GM12875 (cell line): ENCODE data around the gene RABIF.

ENCODE experiments used
- H3K4me3 ChIP-seq: one replicate; pipeline ENCODE4 v1.5.1; 2011; ENCODE audit warnings: low read depth, low read length, control low read depth
- TF ChIP-seq, protein P1 (sequence below): IDR thresholded peaks from 2 replicates; pipeline ENCODE4 v1.5.1; 2011; ENCODE audit warnings: low read depth, mild to moderate bottlenecking, control low read depth, inconsistent platforms, low read length, moderate library complexity, borderline replicate concordance; ENCODE audit not compliant: insufficient read depth

RABIF gene

DNA sequence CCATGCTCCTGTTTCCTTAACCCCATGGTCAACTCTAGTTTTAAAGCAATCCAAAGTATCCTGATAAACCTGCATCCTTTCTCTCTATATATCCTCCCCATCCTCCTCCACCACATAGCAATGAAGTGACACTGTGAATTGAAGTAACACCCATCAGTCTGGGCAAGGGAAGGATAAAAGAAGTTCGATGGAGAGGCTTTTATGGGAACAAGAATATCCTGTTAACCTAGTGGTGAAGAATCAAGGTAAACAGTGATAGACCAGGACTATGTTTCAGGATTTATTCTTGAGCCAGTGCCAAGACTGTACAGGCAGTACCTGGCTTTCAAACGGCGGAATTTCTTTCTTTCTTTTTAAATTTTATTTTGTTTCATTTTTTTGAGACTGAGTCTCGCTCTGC is 17.6 kb downstream of the RABIF start:
- TF ChIP-seq, protein P1, sequence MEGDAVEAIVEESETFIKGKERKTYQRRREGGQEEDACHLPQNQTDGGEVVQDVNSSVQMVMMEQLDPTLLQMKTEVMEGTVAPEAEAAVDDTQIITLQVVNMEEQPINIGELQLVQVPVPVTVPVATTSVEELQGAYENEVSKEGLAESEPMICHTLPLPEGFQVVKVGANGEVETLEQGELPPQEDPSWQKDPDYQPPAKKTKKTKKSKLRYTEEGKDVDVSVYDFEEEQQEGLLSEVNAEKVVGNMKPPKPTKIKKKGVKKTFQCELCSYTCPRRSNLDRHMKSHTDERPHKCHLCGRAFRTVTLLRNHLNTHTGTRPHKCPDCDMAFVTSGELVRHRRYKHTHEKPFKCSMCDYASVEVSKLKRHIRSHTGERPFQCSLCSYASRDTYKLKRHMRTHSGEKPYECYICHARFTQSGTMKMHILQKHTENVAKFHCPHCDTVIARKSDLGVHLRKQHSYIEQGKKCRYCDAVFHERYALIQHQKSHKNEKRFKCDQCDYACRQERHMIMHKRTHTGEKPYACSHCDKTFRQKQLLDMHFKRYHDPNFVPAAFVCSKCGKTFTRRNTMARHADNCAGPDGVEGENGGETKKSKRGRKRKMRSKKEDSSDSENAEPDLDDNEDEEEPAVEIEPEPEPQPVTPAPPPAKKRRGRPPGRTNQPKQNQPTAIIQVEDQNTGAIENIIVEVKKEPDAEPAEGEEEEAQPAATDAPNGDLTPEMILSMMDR: no peak

DNA sequence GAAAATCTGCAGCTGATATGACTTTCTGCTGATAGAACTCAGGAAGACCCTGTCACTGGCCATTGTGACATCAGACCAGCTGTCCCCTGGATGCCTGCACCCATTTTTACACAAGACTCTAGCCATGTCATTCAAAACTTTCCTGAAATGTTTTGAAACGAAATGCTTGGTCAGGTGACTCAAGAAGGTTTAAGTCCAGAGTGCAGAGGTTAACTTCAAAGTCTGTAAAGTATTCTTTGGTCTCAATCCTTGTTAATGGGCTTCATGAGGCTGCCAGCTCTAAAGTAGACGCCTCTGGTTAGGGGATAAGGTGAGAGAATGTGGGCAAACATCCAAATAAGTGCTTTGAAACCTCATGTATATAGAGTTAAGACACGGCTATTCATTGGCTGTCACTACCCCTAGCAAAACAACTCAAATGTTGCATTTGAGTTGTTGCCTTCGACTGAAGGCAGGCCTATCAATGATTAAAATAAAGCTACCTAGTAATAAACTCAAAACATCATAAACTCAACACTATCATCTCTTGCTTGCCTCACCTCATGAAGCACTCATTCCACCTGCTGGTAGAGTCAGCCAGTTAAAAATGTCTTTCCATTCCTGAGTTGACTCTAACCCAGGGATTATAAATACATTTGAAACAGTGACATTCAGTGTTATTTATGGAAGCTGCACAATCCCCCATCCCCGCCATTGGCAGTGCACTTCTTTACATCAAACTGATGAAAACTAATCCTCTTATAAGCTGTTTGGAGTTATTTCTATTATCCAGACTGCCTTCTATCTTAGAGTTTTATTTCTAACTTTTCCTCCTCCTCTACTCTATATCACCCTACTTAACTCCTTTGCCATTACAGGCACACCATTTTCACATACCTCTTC is 26.0 kb downstream of the RABIF start:
- TF ChIP-seq, protein P1: no peak
- no peak overlapping the region for H3K4me3 ChIP-seq

More for the DNA sequence above, 17.6 kb downstream of the RABIF start:
- no peak overlapping the region for H3K4me3 ChIP-seq

DNA sequence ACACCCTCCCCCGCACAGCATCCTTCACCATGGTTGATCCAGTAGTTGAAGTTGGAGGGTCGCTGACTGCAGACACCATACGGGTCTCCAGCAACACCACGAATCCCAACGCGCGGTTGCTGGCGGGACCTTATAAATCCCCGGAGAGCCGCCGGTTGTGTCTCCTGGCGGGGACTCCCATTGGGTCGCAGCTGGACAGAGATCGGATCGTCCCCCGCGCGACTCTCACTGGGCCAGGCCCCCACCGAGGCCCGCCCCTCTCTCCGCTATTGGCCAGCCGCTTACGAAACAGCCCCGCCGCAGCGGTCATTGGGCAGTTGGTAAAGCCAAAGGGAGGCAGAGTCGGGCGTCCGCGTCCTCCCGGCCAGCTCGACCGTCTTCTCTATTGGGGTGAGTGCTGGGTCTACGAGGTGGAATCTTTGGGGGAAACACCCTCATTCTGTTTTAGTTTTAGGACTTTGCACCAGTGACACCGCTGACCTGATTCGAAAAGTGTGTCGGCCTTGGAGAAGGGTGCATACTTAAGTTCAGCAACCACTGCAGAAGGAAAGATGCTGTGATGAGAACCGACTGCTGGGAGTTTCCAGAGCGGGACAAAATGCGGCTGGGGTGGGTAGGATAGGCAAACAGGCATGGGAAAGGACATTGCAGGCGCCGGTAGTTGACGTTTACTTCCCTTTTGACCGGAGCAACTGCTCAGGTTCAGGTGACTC is 27.4 kb downstream of the RABIF start:
- H3K4me3 ChIP-seq: peak overlapping the region; percentile 46
- TF ChIP-seq, protein P1: no peak

- H3K4me3 ChIP-seq: peak overlapping the region; percentile 46
- TF ChIP-seq, protein P1: no peak
Observed at GRCh38 chr1:202860744-202861419, 28.1 kb downstream of the RABIF start.

- no peak overlapping the region for H3K4me3 ChIP-seq
- TF ChIP-seq, protein P1: no peak
Observed at GRCh38 chr1:202858789-202859414, 30.0 kb downstream of the RABIF start.

DNA sequence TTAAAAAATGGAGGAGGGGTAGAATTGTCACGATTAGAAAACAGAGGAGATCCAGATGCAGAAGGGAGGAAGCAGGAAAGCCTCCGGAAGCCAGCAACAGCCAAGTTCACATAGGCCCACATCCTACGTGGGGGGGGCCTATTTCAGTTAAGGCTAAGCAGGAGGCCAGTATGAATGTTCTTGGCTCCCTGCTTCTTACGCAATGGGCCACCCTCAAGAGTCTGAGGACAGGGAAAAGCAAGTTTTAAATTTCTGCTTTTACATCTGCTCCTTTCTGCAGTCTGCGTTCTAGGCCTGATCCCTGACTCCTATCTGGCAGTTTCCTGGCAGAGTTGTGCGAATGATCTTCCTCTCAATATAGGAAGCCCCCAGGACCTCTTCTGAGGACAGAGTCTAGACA is 30.6 kb downstream of the RABIF start:
- TF ChIP-seq, protein P1: no peak
- H3K4me3 ChIP-seq: no peak overlapping the region
